Measurements from ENCODE around the gene SYNPO2.
"Not testable (repeated sequence)": the region's sequence is repeated elsewhere in the genome, so short reads cannot be mapped to it uniquely, and the experiment has no call there.

SYNPO2 gene

GRCh38 chr4:119038116-119038841 is 149.6 kb downstream of the SYNPO2 start:
- DNase-seq, result no peak

- no peak for DNase-seq
Observed at GRCh38 chr4:119039160-119039559, 150.5 kb downstream of the SYNPO2 start.

GRCh38 chr4:119039779-119040178 is 151.1 kb downstream of the SYNPO2 start:
- no peak for DNase-seq

- no peak for DNase-seq
Observed at GRCh38 chr4:119040261-119040660, 151.6 kb downstream of the SYNPO2 start.

- no peak for DNase-seq
Observed at GRCh38 chr4:119040694-119041185, 152.1 kb downstream of the SYNPO2 start.

GRCh38 chr4:119041396-119041795 is 152.7 kb downstream of the SYNPO2 start:
- no peak for DNase-seq

- peak; percentile 65 for DNase-seq
Observed at GRCh38 chr4:119041951-119042560, 153.4 kb downstream of the SYNPO2 start.

- no peak for DNase-seq
Observed at GRCh38 chr4:119046263-119046662, 157.6 kb downstream of the SYNPO2 start.

GRCh38 chr4:119047059-119047458 is 158.4 kb downstream of the SYNPO2 start:
- not testable (repeated sequence) for DNase-seq

- DNase-seq, result no peak
Observed at GRCh38 chr4:119048446-119048845, 159.8 kb downstream of the SYNPO2 start.

GRCh38 chr4:119049342-119049741 is 160.7 kb downstream of the SYNPO2 start:
- DNase-seq, result no peak

GRCh38 chr4:119050527-119051090 is 162.0 kb downstream of the SYNPO2 start:
- DNase-seq, result no peak

- no peak for DNase-seq
Observed at GRCh38 chr4:119053245-119053644, 164.6 kb downstream of the SYNPO2 start.

- no peak for DNase-seq
Observed at GRCh38 chr4:119053997-119054396, 165.3 kb downstream of the SYNPO2 start.

GRCh38 chr4:119057417-119057816 is 168.8 kb downstream of the SYNPO2 start:
- no peak for DNase-seq

- DNase-seq, result no peak
Observed at GRCh38 chr4:119059221-119059620, 170.6 kb downstream of the SYNPO2 start.

GRCh38 chr4:119067125-119067524 is 178.5 kb downstream of the SYNPO2 start:
- not testable (repeated sequence) for DNase-seq

- not testable (repeated sequence) for DNase-seq
Observed at GRCh38 chr4:119067670-119068360, 179.2 kb downstream of the SYNPO2 start.

- no peak for DNase-seq
Observed at GRCh38 chr4:119068529-119068962, 179.9 kb downstream of the SYNPO2 start.

GRCh38 chr4:119070301-119070700 is 181.6 kb downstream of the SYNPO2 start:
- no peak for DNase-seq

- no peak for DNase-seq
Observed at GRCh38 chr4:119080721-119081541, 192.3 kb downstream of the SYNPO2 start.

GRCh38 chr4:119081542-119081859 is 192.8 kb downstream of the SYNPO2 start:
- DNase-seq, result no peak

GRCh38 chr4:119081943-119082342 is 193.3 kb downstream of the SYNPO2 start:
- DNase-seq, result no peak
